IPS-NIHi7 (cell line): ENCODE results near the gene CLDN3.
"Not testable (repeated sequence)": the region's sequence is repeated elsewhere in the genome, so short reads cannot be mapped to it uniquely, and the experiment has no call there.

Experiments
- DNase-seq: peaks from one replicate; pipeline ENCODE4 v3.0.0; 2012; ENCODE audit warnings: mixed read lengths; ENCODE audit errors: extremely low spot score

CLDN3 gene

DNA sequence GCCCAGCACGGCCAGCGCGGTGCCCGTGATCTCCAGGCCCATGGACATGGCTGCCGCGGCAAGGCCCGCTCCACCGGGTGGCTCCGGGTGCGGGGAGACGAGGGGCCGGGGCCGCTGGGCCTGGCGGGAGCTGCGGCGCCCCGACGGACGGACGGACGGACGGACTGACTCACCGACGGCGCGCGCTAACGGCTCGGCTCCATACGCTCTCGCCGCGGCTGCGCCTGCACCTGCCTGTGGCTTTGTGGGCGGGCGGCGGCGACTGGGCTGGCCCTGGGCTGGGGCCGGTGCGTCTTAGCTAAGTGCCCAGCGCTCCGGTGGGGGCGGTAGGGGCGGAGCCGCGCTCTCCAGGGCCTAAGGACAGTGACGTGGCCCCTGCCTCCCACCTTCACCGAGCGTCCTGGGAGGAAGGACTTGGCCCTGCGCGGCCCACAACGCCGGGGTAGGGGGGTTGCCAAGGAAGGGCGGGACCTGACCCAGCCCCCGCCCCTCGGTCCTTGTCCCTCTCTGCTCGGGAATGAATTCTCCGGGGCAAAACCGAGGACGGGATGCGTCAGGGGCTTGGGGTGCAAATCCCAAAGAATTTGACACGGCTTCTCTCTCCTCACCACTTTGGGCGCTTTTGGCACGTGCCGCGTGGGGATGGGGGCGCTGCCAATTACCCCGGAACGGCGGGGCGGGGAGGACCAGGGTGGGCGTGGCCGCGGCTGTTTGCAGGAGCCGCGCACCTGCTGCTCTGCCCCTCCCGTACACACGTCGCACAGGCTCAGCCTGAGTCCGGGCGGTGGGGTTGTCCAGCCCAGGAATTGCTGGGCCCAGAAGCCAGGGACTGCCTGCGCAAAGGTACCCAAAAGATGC lies at the start of gene CLDN3:
CLDN3 (minus strand) TSS at position 269 of the 858 bp plus-strand sequence; CDS start at position 48, 221 bp downstream.
- DNase-seq: peak; percentile 88

DNA sequence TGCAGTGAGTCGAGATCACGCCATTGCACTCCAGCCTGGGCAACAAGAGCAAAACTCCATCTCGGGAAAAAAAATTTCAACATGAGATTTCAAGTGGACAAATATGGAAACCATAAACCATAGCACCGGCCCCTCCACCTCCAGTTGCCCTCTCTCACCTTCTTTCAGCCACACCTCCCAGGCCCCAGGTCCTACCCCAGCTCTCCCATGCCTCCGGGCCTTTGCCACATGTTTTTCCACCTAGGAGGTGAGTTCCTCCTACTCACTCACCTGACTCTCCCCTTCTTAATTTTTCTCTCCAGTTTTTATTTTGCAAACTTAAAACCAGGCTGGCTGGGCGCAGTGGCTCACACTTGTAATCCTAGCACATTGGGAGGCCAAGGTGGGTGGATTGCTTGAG lies 47.1 kb upstream of the CLDN3 start:
- DNase-seq: no peak

GRCh38 chr7:73815436-73815835 lies 45.4 kb upstream of the CLDN3 start:
- no peak for DNase-seq

GRCh38 chr7:73812996-73813395 lies 42.9 kb upstream of the CLDN3 start:
- DNase-seq: no peak

- peak; percentile 88 for DNase-seq
These were observed 41.7 kb upstream of the CLDN3 start for GRCh38 chr7:73811760-73812168.

DNA sequence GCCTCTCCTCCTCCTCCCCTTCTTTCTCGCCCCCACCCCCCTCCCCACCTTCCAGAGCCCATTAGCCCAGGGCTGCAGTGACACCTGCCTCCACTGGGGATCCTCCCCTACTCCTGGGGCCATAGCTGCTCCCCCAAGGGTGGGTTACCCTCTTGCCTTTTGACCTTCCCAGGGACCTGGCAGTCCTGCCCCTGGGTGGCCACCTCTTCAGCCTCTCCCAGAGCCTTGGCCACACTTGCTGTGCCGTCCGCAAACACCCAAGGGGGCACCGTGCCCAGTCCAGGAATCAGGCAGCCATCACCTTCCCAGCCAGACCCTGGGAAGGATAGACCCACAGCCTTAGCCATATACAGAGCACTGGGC lies 40.9 kb upstream of the CLDN3 start:
- no peak for DNase-seq

DNA sequence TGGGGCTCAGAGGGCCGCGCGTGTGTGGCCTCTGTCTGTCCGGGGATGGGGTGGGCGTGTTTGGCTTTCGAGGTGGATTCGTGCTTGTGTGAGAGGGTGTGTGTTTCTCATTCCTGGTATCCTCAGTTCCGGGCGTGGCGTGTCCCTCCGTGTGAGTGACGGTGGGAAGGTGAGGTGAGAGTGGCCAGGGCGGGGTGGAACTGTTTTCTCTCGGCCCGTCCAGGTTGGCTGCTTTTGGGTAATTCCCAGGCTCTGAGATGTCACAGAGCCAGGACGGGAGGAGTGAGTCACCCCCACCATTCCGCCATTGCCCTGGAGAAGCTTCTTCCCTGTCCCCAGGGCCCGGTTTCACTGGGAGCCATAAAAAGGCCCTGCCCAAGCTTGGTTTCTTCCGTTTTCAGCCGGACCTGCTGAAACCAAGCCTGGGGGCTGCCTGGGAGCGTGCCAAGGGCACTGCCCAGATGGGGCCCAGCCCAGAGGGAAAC lies 39.4 kb upstream of the CLDN3 start:
- no peak for DNase-seq

- no peak for DNase-seq
These were observed 32.4 kb upstream of the CLDN3 start for GRCh38 chr7:73802459-73802858.

GRCh38 chr7:73801577-73801976 lies 31.5 kb upstream of the CLDN3 start:
- DNase-seq: no peak

GRCh38 chr7:73799282-73800141 lies 29.4 kb upstream of the CLDN3 start:
- no peak for DNase-seq

DNA sequence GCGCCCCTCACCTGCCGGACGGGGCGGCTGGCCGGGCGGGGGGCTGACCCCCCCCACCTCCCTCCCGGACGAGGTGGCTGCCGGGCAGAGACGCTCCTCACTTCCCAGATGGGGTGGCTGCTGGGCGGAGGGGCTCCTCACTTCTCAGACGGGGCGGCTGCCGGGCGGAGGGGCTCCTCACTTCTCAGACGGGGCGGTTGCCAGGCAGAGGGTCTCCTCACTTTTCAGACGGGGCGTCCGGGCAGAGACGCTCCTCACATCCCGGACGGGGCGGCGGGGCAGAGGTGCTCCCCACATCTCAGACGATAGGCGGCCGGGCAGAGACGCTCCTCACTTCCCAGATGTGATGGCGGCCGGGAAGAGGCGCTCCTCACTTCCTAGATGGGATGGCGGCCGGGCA lies 27.1 kb upstream of the CLDN3 start:
- not testable (repeated sequence) for DNase-seq

GRCh38 chr7:73796656-73797055 lies 26.6 kb upstream of the CLDN3 start:
- not testable (repeated sequence) for DNase-seq

- DNase-seq: not testable (repeated sequence)
These were observed 25.1 kb upstream of the CLDN3 start for GRCh38 chr7:73795188-73795587.

DNA sequence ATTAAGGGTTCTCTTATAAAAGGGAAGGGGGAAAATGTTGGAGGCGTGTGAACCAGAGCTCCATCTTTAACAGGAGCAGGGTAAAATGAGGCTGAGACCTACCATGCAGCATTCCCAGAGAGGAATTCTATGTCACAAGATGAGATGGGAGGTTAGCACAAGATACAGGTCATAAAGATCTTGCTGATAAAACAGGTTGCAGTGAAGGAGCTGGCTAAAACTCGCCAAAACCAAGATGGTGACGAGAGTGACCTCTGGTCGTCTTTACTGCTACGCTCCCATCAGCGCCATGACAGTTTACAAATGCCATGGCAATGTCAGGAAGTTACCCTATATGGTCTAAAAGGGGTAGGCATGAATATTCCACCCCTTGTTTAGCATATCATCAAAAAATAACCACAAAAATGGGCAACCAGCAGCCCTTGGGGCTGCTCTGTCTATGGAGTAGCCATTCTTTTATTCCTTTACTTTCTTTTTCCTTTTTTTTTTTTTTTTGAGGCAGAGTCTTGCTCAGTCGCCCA lies 21.2 kb upstream of the CLDN3 start:
- not testable (repeated sequence) for DNase-seq

GRCh38 chr7:73789051-73789450 lies 19.0 kb upstream of the CLDN3 start:
- no peak for DNase-seq

DNA sequence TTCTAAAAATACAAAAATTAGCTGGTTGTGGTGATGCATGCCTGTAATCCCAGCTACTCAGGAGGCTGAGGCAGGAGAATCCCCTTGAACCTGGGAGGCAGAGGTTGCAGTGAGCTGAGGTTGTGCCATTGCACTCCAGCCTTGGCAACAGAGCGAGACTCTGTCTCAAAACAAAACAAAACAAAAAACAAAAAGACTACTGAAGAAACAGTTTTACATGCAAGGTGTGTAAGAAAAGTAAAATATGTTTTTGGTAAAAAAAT lies 17.6 kb upstream of the CLDN3 start:
- not testable (repeated sequence) for DNase-seq

- DNase-seq: no peak
These were observed 16.5 kb upstream of the CLDN3 start for GRCh38 chr7:73786588-73786987.

GRCh38 chr7:73779517-73779916 lies 9.4 kb upstream of the CLDN3 start:
- DNase-seq: no peak

DNA sequence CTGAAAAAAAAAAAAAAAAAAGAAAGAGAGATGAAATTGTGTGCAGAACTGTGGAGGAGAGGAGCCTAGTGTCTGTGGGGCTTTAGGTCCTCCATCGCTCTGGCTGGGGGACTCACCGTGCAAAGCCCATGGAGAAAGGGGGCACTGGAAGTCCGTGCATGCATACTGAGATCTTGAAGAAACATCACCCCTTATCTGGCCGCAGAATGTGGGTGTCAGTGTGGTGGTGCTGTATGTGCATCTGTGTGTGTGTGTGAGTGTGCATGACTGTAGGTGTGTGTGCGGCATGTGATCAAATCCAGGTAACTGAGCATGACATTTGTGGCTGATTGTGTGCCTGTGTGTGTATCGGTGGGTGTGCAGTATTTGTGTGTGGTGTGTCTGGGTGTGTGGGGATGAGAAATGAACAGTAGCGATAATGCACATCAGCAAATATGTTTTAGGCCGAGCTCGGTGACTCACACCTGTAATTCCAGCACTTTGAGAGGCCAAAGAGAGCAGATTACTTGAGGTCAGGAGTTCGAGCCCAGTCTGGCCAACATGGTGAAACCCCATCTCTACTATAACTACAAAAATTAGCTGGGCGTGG lies 8.8 kb upstream of the CLDN3 start:
- no peak for DNase-seq

- DNase-seq: no peak
These were observed 4.9 kb upstream of the CLDN3 start for GRCh38 chr7:73774923-73775322.

- no peak for DNase-seq
These were observed 3.8 kb upstream of the CLDN3 start for GRCh38 chr7:73773700-73774517.
